ENCODE results near the gene BBS2.

BBS2 gene

DNA sequence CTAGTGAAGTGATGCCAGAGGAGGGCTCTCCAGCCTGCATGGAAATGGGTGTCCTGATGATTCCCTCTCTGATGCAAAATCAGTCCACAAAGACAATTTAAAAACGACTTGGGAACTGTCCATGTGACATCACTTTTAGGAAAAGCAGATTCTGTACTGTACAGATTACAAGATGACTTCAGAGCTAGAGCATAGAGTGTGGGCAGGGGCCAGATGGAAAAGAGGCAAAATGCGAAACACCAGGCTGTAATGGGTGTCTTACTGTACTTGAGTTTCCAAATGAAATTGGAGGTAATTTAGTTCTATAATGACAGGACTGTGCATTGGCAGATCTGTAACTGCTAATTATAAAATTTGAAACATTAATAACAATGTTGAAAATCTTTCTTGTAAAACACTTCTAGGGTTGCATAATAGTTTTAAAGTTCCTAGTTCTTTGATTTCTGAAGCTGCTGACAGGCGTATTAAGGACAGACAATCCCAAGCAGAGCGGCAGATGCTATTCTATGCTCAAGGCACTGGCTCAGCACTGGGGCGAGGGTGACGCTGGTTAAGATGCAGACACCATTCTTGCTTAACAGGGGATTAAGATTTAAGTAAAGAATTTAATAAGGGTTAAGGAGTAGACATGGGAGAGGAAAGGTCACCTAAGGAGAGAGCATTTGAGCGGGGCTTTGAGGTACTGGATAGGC, 38.9 kb downstream of the BBS2 start:
- intact Hi-C loops (cut with DNase I) = no loop called here

DNA sequence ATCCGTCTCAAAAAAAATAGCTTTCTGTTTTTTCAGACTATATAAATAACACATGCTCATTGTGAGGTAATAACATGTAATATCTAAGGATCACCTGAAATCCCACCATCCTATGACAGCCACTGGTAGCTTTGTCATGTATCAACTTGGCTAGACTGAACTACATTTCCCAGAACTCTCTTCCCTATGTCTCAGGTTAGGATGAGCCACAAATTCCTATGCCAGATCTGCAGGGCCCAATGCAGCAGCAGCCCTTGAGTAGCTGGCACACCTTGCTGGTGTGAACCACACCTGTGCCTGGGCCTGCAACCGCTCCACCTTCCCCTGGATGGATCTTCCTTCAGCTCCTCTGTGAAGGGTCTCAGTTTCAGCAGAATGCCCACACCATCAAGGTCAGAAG, 40.4 kb downstream of the BBS2 start:
- intact Hi-C loops (cut with DNase I) = no loop called here
- DNase-seq = no peak

More for the DNA sequence above, 38.9 kb downstream of the BBS2 start:
- no peak for DNase-seq

DNA sequence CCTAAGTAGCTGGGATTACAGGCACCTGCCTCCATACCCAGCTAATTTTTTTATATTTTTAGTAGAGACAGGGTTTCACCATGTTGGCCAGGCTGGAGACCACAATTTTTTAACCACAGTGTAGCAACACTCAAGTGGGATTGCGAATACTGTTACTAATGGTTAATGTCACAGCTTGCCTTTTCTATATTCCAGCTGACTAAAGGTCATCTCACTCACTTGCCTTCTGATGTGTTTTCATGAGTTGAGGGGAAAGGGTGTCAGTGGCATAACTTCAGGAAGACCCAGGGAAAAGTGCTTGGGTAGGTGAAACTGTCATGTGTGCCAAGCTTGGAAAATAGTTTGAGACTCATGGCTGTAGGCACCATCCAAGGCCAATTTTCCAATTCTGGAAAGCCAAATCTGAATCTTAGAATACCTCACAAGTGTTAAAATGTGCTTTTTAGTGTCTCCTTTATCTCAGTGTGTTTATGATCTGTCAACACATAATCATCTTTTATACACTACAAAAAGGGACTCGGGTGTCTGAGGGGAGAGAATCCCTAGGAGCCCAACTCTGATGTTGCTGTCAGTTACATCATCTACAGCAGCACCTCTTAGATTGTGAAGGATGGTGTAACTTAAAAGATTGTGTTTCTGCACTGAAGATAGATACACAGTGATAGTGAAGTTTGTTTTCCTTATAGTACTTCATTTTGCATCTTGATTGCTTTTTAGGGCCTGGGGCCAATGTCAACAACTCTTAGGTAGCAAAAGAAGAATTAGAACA, 41.4 kb downstream of the BBS2 start:
- no peak for DNase-seq
- intact Hi-C loops (cut with DNase I) = no loop called here

DNA sequence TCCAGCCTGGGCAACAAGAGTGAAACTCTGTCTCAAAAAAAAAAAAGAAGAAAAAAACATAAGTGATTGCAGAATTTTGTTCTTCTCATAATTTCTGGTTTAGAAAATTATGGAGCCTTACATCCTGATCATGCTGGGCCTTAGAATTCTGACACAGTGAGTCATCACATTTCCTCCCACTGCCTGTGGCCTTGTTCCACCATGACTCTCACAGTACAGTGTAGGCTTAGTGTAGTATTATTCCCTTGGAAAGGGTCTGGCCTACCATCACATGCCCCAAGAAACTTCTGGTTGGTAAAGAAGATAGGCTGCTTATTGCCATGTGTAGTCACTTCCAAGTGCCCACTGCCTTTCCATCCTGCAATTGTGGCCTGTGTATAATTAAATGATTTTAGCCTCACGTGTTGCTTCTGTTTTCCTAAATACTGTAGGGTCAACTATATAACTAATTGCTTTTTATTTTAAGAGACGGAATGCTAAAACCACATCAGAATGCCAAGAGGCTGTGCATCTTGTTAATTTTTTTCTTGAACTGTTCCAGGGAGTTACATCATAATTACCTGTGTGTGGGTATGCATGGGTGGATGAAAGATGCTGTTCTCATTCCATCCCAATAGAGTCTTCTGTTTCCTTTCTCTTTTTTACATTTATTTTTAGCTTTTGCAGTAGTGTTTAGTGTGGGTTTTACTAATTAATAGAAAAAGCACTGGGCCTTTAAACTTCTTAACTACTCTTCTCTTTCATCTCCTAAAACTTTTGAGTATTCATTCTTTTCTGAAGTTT, 42.5 kb downstream of the BBS2 start:
- intact Hi-C loops (cut with DNase I) = no loop called here
- DNase-seq = peak in 1 of 10 donors; percentile 21

DNA sequence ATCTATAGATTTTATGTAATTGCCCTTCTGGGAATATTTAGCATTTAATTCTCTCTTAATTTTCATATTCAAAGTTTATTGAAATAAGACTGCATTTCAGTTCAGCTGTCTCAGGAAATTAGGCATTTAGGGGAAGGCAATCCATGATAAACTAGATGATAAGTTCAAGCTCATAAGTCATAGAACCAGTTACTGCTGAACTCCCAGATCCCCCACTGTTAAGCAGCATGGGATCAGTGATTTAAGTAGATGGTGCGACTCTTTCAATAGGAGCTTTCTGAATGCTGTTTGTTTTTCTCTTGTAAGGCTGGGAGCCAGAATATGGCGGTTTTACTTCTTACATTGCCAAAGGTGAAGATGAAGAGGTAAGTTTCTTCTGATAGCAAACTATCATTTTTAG, 44.6 kb downstream of the BBS2 start:
- intact Hi-C loops (cut with DNase I) = no loop called here
- DNase-seq = no peak

DNA sequence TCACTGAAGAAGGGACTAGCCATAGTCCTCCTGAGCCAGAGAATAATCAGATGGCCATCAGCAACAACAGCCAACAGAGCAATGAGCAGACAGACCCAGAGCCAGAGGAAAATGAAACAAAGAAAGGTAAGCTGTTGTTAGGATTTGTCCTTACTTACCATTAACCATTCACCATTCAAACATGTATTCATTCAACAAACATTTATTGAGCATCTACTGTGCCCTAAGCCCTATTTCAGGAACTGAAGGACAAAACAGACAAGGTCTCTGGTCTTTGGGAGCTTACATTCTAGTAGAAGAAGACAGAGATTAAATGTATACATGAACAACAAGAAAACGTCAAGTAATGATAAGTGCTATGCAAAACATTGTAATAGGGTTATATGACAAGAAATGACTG, 49.2 kb downstream of the BBS2 start:
- no peak for DNase-seq
- intact Hi-C loops (cut with DNase I) = no loop called here

DNA sequence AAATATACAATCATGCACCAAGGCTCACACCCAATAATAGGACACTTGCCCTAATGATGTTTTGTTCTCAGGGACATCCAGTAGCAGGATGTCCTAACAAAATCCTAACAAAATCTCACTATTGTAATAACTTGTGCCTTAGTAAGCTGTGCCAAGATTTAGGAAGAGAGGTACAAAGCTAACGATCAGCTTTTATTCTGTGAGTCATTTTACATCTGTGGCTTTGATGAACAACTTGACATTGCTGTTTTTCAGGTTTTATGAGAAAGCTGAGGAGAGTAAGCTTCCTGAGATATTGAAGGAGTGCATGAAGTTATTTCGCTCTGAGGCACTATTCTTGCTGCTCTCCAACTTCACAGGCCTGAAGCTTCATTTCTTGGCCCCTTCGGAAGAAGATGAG, 49.6 kb downstream of the BBS2 start:
- intact Hi-C loops (cut with DNase I) = no loop called here
- DNase-seq = no peak

DNA sequence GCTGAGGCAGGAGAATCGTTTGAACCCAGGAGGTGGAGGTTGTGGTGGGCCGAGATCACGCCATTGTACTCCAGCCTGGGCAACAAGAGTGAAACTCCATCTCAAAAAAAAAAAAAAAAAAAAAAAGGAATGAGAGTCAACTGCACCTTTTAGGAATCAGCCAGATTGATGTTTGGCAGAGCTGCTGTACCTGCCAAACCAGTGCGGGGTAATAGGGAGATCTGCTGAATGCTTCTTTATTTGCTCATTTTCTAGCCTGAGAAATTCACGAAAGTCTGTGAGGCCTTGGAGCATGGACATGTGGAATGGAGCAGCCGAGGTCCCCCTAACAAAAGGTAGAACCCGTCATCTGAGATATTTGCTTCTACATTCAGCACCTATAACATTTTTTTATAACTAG, 50.1 kb downstream of the BBS2 start:
- intact Hi-C loops (cut with DNase I) = no loop called here
- no peak for DNase-seq

DNA sequence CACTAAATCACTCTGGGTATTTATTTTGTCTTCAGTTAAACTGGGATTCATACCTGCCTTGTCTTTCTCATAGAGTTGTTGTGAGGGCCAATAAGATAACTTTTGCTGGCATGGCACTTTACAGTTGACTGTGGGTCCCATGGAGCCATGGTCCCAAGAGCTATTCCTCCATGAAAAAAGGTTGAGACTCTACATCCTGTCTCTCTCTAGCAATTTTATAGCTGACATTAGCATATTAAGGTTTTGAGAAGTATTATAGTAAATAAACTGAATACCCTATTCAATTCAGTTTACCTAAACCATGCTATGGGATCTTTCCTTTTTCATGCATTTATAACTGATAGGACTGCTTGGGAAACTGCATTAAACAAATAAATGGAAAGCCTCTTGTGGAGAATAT, 51.0 kb downstream of the BBS2 start:
- intact Hi-C loops (cut with DNase I) = no loop called here
- DNase-seq = no peak

DNA sequence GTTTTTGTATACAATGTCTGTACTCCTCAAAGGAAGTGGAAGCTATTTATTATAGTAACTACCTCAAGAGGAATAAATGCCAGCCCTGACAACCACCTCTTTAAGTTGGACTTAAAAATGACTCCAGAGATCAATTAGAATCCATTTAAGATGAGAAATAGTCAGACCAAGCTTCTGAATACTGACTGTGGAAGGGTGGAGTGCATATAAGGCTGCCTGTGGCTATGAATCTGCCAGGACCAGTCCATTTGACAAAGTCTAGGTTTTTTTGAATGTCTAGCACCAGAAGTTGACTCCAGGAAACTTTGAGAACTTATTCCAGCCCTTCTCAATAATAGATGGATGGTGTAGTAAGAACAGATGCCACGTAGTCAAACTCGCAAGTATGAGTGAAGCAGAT, 53.5 kb downstream of the BBS2 start:
- intact Hi-C loops (cut with DNase I) = no loop called here

DNA sequence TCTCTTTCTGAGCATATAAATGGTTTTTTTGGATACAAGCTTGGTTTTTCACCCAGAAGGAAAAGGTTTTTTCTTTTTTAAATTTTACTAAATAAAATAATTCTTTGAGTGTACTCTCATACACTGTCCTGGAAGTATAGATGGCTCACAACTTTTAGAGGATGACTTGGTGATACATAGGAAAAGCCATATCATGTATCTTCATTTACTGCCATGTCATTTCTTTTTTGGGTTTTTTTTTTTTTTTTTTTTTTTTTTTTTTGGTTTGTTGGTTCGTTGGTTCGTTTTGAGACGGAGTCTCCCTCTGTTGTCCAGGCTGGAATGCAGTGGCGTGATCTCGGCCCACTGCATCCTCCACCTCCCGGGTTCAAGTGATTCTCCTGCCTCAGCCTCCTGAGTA, 56.7 kb downstream of the BBS2 start:
- intact Hi-C loops (cut with DNase I) = no loop called here
- no peak for DNase-seq

More for the DNA sequence above, 53.5 kb downstream of the BBS2 start:
- no peak for DNase-seq

DNA sequence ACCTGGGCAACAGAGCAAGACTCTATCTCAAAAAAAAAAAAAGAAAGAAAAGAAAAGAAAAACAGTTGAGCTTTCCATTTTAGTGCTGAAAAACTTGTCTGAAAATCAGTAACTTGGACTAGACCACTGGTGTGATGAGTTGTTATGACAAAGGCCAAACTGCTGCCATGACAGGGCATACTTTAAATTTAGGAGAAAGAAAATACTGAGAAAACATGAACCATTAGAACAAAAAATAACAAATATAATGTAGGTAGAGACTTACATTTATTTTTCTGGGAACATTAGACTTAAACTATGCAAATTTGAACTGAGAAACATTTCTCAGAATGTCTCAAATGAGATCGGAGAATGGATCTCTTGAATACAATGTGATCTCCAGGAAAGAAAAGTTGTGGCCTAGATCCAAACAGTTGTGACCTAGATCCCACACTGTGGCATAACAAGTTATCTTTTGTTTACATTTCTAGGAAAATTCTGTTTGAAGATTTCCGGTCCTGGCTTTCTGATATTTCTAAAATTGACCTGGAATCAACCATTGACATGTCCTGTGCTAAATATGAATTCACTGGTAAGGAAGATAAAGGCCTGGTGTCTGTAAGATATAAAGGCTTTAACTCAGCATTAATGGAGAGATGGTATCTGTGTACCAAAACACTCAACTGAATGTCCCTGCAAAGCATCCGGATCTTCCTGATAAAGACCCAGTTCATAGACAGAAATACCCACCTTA, 57.6 kb downstream of the BBS2 start:
- intact Hi-C loops (cut with DNase I) = no loop called here
- no peak for DNase-seq

DNA sequence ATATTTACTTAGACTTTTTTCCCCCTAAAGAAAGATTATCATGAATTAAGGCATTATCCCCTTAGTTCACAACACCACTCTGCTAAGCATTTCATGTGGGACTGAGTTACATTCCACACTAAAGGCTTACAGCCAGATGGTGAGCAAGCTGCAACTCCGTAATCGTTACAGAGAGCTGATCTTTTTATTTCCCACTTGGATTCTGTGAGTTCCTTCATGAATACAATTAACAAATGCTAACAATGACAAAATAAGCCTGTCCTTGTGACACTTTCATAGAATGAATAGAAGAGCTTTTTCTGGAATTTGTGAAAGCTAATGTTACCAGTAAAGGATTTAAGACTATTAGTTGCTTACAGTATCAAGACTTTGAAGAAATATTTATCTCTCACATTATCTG, 59.7 kb downstream of the BBS2 start:
- intact Hi-C loops (cut with DNase I) = no loop called here
- DNase-seq = no peak

DNA sequence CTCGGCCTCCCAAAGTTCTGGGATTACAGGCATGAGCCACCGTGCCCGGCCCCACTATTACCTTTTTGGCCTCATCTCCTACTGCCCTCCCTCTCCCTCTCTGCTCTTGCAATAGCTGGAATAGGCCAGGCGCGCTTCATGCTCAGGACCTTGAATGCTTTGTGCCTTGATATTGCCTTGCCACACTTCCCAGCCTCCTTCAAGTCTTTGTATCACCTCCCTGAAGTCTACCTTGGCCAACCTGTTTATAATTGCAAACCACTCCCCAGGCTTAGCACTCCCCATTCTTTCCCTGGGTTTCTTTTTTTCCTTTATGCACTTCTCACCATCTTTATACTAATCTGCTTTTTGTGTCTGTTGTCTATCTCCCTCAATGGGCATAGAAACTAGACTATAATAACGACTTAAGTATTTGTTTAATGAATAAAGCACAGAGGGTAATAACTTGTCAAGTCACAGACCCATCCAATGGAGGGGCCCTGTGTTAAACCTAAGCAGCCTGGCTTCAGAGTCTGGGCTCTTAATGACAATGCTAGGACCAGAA, 61.8 kb downstream of the BBS2 start:
- intact Hi-C loops (cut with DNase I) = no loop called here
- no peak for DNase-seq

DNA sequence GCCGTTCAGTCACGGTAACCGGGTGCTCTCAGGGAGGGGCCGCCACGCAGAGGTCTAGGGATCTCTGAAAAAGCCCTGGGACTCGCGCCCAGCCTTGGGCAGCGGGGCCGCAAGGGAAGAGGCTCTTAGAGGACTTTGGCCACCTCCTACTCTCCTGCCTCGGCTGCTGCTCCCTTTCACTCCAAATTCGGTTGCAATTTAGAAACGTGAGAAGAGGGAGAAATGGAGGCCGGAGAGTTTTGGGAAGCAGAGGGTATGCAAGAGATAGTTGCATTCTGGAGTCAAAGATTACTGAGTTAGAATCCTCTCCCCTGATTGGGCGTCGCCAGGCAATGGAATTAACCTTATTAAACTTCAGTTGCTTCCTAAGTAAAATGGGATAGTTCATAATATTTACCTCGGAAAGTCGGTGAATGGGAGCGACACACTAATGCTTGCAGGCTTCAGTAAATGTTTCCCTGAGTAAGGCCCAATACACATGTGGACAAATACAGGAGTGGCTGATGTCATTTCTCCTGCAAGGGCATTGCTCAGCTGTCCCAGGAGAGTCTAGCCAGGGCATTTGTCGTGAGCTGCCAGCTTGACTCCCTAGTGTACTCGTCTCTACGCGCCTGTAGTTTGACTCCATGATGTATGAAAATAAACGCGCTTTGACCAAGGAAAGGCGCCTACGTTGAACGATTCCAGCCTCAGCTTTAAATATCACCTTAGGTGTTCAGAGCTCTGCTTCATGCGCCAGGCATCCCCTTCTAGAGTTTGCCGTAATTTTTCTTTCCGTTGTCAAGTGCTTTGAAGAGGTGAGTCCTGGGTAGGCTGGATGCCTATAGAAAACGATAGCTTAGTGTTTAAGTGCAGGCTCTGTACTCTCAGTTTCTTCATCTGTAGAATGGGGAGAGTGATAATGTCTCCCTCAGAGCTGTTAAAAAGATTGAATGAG, 67.8 kb downstream of the BBS2 start:
- intact Hi-C loops (cut with DNase I) = no loop called here
- no peak for DNase-seq

DNA sequence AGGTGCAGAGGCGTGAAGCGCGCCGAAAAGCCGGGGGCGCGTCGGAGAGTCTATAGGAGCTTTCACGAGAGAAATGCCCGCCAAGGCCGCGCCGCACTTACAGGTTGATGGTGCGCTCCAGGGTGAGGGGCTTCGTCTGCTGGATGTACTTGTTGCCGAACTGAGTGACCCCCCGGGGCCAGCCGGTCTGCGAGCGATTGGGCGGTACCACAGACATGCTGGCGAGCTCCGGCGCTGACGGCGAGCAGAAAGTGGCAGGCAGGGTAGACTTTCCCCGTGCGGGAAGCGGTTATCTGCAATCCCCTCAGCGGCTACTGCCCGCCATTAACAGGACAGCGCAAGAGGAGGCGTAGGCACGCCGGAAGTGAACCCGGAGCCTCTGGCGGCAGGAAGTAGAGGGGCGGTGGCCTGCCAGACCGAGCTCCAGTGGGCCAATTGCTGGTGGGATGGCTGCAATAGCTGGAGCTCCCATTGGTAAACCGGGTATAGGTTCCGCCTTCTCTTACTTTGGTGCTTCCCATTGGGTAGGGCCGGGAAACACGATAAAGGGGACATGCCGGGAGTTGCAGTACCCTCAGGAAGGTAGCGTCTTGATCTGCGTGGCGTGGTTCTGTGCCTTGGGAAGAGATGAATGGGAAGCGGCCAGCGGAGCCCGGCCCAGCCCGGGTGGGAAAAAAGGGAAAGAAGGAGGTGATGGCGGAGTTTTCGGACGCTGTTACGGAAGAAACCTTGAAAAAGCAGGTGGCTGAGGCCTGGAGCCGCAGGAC, 68.7 kb downstream of the BBS2 start, which contains the start of the genes NUDT21 and OGFOD1:
Gene NUDT21 (minus strand): TSS at position 347 of the 767 bp plus-strand sequence. CDS start 130 bp downstream, at position 217.
Gene OGFOD1 (plus strand): TSS at position 569 of the 767 bp plus-strand sequence. CDS start 59 bp downstream, at position 628.
- peak; percentile 90 to 100 (median 96) for DNase-seq
- intact Hi-C loops (cut with DNase I) = no loop called here

DNA sequence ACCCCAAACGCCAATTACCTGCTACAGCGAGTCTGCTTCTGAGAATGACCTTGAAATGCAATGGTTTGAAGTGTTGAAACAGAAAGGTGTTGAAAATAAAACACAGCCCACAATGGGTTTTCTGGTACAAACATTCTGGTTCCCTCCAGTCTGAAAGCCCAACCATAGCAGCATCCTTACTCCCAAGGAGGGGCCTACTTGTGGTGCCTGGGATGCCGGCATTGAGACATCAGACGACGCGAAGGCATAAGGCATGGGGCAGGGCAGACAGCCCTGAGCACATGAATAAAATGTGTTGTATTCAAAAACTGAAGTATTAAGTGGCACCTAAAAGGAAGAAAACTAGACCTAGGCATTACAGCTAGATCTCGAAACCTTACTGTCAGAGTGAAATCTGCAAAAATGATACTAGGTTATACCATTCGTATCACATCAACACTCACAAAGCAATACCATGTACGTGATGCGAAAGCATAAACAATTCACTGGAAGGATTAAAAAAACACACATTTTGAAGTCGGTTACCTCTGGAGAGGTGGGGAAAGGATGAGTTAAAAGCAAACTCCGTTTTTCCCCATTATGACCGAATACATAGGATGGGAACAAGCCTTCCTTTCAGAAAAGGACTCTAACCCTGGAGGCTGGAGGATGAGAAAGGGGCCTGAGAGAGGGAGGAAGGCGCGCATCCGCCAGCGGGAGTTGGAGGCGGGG, 69.4 kb downstream of the BBS2 start:
- no peak for DNase-seq
- intact Hi-C loops (cut with DNase I) = no loop called here

DNA sequence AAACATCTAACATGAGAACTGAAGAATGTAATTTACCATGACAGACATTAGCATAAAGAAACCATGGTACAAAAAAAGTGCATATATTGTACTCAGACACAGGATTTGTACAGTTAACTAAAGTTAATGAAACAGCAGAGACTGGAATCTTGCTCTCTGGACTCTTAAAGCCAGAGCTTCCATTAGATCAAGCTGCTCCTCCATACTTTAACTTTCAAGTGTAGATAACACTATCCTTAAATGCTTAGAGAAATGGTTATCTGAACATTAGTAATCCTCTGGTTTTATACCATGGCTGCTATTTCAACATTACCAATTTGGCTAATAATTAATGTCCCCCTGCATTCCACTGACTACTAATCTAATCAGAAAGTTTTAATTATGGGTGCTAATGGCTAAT, 71.8 kb downstream of the BBS2 start:
- intact Hi-C loops (cut with DNase I) = loop anchor here (10.0 kb wide), 1 partner anchor 157 kb away; the partner anchor contains the start of gene MT2A
- DNase-seq = no peak

Measured in posterior cingulate gyrus (tissue), 11 donors.